LNCaP clone FGC (cell line): ENCODE data around the gene ARL15.

ENCODE experiments used
- DNase-seq: peaks from one replicate; pipeline ENCODE4 v3.0.0-alpha.2; 2011; ENCODE audit warnings: low read depth
- H3K4me3 ChIP-seq: 2 replicates; pipeline ENCODE4 v1.5.1; 2011; ENCODE audit warnings: mild to moderate bottlenecking, low read depth, low read length, control low read depth
- TF ChIP-seq, protein P1 (sequence below): IDR thresholded peaks from 2 replicates; pipeline ENCODE4 v1.5.1; 2012; ENCODE audit warnings: mild to moderate bottlenecking; ENCODE audit not compliant: control insufficient read depth, insufficient read depth; ENCODE audit errors: extremely low read depth

The ARL15 gene

DNA sequence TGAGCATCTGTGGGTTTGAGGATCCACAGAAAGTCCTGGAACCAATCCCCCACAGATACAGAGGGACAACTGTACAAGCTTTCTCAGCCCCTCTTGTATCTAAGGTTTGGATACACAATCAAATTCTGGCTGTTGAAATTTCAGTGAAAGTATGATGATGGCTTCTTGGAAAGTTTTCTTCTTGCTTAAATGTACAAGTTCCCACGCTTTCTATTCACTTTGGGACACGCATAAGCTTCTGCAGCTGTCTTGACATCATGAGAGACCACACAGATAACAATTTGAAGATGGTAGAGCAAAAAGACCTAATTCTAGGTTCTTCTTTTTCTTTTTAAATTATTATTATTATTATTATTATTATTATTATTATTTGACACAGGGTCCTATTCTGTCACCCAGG, 31.6 kb upstream of the ARL15 start:
- H3K4me3 ChIP-seq: no peak overlapping the region
- TF ChIP-seq, protein P1, sequence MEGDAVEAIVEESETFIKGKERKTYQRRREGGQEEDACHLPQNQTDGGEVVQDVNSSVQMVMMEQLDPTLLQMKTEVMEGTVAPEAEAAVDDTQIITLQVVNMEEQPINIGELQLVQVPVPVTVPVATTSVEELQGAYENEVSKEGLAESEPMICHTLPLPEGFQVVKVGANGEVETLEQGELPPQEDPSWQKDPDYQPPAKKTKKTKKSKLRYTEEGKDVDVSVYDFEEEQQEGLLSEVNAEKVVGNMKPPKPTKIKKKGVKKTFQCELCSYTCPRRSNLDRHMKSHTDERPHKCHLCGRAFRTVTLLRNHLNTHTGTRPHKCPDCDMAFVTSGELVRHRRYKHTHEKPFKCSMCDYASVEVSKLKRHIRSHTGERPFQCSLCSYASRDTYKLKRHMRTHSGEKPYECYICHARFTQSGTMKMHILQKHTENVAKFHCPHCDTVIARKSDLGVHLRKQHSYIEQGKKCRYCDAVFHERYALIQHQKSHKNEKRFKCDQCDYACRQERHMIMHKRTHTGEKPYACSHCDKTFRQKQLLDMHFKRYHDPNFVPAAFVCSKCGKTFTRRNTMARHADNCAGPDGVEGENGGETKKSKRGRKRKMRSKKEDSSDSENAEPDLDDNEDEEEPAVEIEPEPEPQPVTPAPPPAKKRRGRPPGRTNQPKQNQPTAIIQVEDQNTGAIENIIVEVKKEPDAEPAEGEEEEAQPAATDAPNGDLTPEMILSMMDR: no peak
- DNase-seq: no peak

DNA sequence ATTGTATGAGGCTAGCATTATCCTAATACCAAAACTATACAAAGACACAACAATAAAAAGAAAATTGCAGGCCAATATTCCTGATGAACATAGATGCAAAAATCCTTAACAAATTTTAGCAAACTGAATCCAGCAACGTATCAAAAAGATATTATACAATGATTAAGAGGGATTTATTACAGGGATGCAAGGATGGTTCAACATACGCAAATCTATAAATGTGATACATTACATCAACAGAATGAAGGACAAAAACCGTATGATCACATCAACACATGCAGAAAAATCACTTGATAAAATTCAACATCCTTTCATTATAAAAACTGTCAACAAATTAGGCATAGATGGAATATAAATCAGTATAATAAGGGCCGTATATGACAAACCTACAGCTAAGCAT, 27.1 kb upstream of the ARL15 start:
- no peak for DNase-seq
- H3K4me3 ChIP-seq: no peak overlapping the region
- TF ChIP-seq, protein P1: no peak

DNA sequence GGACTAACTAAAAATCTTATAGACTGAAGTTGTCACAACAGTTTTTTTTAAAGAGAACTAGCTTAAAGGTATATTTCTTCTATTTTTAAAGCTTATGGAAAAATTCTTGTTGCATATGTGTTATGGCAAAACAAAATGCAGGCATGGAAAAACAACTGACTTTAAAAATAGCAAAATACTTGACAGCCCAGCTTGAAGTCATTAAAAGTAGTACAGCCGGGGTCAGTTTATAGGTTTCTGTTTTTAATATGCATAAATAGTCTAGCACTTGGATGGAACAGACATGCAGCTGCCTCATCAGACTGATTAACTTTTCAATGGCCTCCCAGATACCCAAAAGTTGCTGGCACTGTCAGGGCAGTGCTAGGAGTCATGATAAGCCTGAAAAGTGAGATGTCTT, 22.3 kb upstream of the ARL15 start:
- no peak overlapping the region for H3K4me3 ChIP-seq
- TF ChIP-seq, protein P1: no peak
- no peak for DNase-seq

DNA sequence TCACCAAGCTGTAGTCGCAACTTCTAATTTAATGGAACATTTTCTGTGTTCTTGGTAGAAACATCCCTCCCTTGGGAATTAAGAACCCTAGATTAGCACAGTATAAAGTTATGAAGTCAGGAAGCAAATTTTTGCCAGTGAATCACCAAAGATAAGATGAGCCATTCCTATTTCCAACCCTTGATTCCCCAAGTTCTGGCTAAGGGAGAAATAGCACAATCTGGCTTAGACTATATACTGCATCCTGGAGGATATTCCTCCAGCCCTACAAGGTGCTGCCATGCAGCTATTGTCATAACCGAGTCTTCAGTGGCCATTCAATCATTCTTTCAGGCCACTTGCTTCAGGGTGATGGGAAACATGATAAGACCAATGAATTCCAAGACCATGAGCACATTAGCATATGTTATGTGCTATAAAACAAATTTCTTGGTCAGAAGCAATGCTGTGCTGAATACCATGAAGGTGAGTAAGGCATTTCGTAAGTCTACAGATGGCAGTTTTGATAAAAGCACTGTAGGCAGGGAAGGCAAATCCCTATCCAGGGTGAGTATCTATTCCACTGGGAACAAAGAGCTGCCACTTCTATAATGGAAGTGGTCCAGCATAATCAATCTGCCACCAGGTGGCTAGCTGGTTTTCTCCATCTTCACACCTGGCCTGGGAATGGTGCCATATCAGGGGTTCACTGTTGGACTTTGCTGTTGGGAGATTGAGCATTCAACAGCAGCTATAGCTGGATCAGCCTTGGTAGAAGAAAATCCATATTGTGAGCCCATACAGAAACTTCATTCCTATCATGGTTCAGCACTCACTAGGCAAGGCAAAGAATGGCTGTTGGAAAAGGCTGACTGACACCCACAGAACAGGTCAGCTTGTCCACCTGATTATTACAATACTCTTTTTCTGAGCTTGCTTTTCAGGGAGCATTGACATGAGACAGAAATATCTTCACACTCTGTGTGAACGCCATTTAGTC, 19.6 kb upstream of the ARL15 start:
- DNase-seq: no peak
- TF ChIP-seq, protein P1: no peak
- no peak overlapping the region for H3K4me3 ChIP-seq

DNA sequence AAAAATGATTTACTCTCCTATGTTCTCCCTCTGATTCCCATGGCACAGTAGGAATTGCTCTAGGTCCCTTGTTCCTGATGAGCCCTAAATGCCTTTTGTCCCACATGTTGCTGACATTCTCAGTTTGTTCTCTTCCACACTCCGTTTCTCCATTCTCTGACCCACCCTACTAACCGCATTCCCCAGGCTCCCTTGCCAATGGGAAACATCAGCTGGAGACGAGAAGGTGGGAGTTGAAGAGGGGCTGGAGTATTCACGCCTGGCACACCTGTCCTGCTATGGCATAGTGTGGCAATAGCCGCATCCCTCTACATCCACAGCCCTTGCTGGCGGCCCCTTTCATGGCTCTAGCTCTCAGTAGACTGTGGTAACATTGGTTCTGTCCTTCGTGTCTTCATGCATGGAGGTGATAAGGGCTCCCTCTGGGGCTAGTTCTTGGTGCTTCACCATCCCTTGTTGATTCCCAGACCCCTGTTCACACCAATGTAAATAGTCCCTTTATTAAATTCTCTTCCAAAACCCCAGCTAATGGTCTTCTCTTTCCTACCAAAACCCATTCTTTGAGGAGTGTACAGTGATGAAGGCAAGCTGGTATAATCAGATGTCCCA, 16.4 kb upstream of the ARL15 start:
- H3K4me3 ChIP-seq: no peak overlapping the region
- DNase-seq: no peak
- TF ChIP-seq, protein P1: no peak

DNA sequence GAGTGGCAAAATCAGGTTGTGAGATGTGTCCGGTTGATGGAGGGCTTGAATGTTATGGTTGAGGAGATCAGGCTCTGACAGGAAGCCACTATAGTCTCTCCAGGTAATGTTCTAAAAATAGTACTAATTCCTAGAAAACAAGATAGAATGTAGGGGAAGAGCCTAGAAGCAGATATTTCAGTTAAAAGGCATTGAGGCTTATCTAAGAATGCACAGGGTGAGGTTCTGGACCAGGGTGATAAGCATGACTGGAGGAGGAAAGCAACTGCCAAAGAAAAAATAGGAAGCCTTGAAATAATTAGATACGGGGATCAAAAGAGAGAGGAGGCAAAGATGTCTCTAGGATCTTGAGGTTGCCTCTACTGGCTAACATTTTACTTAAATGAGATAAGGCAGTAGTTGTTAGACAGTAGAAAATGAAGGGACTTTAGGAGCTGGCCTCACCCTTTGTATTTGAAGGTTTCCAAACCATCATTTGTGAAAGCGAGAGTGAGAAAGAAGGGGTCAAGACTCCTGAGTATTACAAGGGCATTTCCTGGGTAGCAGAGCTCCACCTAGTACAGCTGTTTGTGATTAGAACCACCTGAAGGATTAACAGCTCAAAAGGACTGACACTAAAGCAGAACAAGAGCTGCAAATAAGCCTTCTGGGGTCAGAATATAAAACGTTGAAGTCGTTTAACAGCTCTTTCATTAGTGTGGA, 15.4 kb upstream of the ARL15 start:
- no peak for DNase-seq
- no peak overlapping the region for H3K4me3 ChIP-seq
- TF ChIP-seq, protein P1: no peak
